VCaP (cell line): ENCODE measurements around the gene HNRNPF.

ENCODE experiments used
- H3K27ac ChIP-seq: fragments of 450-650 bp; 2 replicates; pipeline ENCODE4 v1.5.1; 2017
- TF ChIP-seq, protein P1 (sequence below): fragments of 450-650 bp; conservative IDR thresholded peaks from 2 replicates; pipeline ENCODE4 v1.5.1; 2017; ENCODE audit warnings: mild to moderate bottlenecking, moderate library complexity

The HNRNPF gene

DNA sequence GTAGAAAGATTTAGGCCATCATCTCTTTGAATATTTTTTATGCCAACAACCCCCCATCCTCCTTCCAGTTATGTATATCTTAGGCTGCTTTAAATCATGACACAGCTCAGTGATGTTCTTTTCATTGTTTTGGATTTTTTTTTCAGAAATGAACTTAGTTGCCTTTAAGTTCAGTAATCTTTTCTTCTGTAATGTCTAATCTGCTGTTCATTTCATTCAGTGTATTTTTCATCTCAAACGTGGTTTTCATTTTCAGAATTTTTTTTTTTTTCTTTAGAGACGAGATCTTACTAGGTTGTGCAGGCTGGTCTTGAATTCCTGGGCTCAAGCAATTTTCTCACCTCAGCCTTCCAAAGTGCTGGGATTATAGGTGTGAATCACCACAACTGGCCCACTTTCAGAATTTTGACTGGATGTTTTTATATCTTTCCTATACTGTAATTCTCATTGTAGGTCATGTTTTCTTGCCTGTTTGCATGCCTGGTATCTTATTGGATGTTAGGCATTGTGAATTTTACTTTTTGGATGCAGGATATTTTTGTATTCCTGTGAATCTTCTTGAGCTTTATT is 36.0 kb upstream of the HNRNPF start:
- H3K27ac ChIP-seq, result no peak overlapping the region
- TF ChIP-seq, protein P1, sequence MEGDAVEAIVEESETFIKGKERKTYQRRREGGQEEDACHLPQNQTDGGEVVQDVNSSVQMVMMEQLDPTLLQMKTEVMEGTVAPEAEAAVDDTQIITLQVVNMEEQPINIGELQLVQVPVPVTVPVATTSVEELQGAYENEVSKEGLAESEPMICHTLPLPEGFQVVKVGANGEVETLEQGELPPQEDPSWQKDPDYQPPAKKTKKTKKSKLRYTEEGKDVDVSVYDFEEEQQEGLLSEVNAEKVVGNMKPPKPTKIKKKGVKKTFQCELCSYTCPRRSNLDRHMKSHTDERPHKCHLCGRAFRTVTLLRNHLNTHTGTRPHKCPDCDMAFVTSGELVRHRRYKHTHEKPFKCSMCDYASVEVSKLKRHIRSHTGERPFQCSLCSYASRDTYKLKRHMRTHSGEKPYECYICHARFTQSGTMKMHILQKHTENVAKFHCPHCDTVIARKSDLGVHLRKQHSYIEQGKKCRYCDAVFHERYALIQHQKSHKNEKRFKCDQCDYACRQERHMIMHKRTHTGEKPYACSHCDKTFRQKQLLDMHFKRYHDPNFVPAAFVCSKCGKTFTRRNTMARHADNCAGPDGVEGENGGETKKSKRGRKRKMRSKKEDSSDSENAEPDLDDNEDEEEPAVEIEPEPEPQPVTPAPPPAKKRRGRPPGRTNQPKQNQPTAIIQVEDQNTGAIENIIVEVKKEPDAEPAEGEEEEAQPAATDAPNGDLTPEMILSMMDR, result no peak

DNA sequence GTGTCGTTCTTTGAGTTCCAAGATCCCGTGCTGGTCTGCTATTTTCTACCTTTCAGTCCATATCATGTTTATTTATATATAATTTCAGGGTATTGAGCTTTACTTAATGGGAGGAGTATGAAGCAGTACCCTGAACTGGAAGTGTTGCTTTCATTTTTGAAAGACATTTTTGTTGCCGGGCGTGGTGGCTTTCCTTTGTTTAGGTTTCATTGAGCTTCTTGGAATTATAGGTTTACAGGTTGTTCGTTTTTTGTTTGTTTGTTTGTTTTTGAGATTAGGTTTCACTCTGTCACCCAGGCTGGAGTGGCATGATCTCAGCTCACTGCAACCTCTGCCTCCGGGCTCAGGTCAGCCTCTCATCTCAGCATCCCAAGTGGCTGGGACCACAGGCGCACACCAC is 35.3 kb upstream of the HNRNPF start:
- no peak overlapping the region for H3K27ac ChIP-seq
- TF ChIP-seq, protein P1, result no peak

GRCh38 chr10:43440463-43441134 is 31.6 kb upstream of the HNRNPF start:
- TF ChIP-seq, protein P1, result no peak
- no peak overlapping the region for H3K27ac ChIP-seq

GRCh38 chr10:43437141-43437870 is 28.3 kb upstream of the HNRNPF start:
- H3K27ac ChIP-seq, result peak overlapping the region; percentile 86

DNA sequence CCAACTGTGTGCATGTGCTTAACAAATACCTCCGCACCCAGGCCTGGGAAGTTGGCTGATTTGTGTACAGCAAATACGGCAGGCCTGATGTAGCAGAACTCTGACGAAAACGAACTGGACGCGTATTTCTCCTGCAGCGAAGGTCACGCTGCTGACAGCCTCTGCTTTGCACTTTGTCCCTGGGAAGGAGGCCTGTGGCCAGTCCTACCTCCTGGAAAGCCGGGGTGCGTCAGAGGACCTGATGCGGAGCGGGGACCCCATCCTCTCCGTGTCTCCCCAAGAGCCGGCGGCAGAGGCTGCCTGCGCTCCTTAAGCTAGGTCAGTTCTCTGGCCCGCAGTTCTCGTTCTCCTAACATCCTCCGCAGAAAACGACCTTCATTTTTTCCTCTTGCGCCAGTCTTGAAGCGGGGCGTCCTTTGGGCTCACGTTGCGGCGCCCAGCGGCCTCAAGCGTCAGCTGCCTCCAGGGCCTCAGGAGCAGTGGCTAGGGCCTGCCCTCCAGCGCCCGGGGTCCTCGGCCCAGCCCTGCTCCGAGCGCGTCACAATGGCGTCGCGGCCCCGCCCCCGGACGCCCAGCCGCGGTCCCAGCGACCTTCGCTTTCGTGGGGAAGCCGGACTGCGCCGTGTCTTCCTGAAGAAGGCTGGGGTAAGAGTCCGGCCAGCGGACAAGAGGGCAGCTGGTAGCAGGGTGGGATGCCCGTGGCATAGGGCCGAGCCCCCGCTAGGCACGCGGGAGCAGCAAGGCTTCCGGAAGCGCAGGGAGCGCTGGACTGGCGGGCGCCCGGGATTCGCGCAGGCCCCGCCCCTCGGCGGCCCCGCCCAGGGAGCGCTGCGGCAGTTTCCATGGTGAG is 27.5 kb upstream of the HNRNPF start, which contains the start of gene ZNF487:
ZNF487 (plus strand) TSS at position 821 of the 850 bp plus-strand sequence. CDS start 38,703 bp downstream, outside the sequence.
- TF ChIP-seq, protein P1, result peak; percentile 26
- peak within 1 kb of the TSS; percentile 86 for H3K27ac ChIP-seq

More at GRCh38 chr10:43437141-43437870, 28.3 kb upstream of the HNRNPF start:
- TF ChIP-seq, protein P1, result no peak

DNA sequence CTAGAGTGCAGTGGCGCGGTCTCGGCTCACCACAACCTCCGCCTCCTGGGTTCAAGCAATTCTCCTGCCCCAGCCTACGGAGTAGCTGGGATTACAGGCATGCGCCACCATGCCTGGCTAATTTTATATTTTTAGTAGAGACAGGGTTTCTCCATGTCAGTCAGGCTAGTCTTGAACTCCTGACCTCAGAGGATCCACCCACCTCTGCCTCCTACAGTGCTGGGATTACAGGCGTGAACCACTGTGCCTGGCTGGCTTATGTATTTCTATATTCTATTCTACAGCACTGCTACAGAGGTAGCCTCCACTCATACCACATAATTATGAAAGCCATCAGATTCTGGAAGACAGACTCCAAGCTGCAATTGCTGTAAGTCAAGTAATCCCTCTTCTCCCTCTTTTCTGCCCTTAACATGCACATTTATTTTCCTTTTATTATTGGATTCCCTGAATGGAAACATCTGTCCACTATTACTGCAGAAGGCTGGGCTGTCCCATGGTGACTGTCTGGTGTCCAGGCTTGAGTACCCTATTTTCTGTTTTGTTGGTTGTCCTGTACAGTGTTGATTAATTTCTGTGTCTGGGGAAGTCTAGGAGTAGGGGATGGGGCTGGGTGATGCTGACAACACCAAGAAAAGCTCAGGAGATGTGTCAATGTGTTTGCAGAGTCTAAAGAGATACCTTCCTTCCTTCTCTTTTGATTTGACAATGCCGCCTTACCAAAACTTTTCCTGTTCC is 22.1 kb upstream of the HNRNPF start:
- TF ChIP-seq, protein P1, result no peak
- H3K27ac ChIP-seq, result no peak overlapping the region
